ENCODE measurements around the gene RALA. TPM values are rescaled to one million over a fixed set of nuclear protein-coding genes. Genes with fewer than 3 reads are reported as not detected.

RALA gene
- total RNA-seq, 1 experiment from 2014 or later: 27.3 TPM

GRCh38 chr7:39624935-39625694 is 1.7 kb downstream of the RALA start:
- CTCF ChIA-PET: no interaction called here
- Histone ChIP-seq H3K27ac (ENCODE audit: low read depth, low read length) (no peak overlapping the region), H3K79me2 (ENCODE audit: insufficient read depth, low read length) (peaks cover 73% of the 10 kb centered on the region), H4K20me1 (ENCODE audit: insufficient read depth) (no peaks in the 10 kb centered on the region), H3K36me3 (ENCODE audit: control insufficient read depth in 1 of 2, insufficient read depth in 2 of 2, low read length in 2 of 2) (no peaks in the 10 kb centered on the region), H2AFZ (ENCODE audit: low read depth, low read length, poor library complexity, severe bottlenecking) (no peak overlapping the region), H3K9me3 (ENCODE audit: control insufficient read depth in 1 of 2, insufficient read depth in 1 of 2, low read depth in 1 of 2, low read length in 2 of 2) (no peaks in the 10 kb centered on the region), H3K4me3 (replicated peaks in 1 of 2; ENCODE audit: low read depth in 1 of 2, low read length in 2 of 2) (peak overlapping the region in 1 of 2 experiments; percentile 84; a peak in 3 of 4 replicates), H3K9ac (ENCODE audit: low read length) (peak overlapping the region; percentile 84), H3K4me2 (ENCODE audit: low read length) (peak overlapping the region; percentile 82), H3K4me1 (ENCODE audit: control insufficient read depth in 1 of 2, insufficient read depth in 2 of 2, low read length in 2 of 2) (peaks cover 11 to 19% of the 10 kb centered on the region in 2 experiments), H3K9me2 (ENCODE audit: insufficient read depth) (no peaks in the 10 kb centered on the region), H3K27me3 (ENCODE audit: insufficient read depth, low read length) (no peaks in the 10 kb centered on the region)
- POLR2A ChIA-PET: no interaction called here
- ATAC-seq (no peak), DNase-seq (ENCODE audit: low read depth, low spot score) (no peak)
- RAD21 ChIA-PET (ENCODE audit: low non-redundant PET in 1 of 2, low total read pairs in 2 of 2, uncharacterized antibody in 2 of 2, unreplicated experiment in 2 of 2): no interaction called here
- BruUV-seq (replicated peaks): no TSS peak
- intact Hi-C loops (cut with micrococcal nuclease): loop anchor here (5.0 kb wide), 1 partner anchor 122 kb away; no protein-coding TSS in a partner anchor
- TF ChIP-seq, protein P1, sequence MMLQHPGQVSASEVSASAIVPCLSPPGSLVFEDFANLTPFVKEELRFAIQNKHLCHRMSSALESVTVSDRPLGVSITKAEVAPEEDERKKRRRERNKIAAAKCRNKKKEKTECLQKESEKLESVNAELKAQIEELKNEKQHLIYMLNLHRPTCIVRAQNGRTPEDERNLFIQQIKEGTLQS (IDR thresholded peaks at IDR 0.05): no peak
- TF ChIP-seq MAX (IDR thresholded peaks at IDR 0.05) (no peak), ZBTB33 (IDR thresholded peaks at IDR 0.05; ENCODE audit: extremely low read depth, insufficient replicate concordance, low read length) (no peak), POLR2A (IDR thresholded peaks at IDR 0.05; ENCODE audit: borderline replicate concordance, extremely low read depth, insufficient read depth, insufficient read length) (no peak), POLR2AphosphoS5 (IDR thresholded peaks at IDR 0.05; ENCODE audit: low read depth, low read length) (no peak), RAD21 (IDR thresholded peaks at IDR 0.05; ENCODE audit: low read depth) (no peak), JUND (IDR thresholded peaks at IDR 0.05) (no peak), SP1 (IDR thresholded peaks at IDR 0.05; ENCODE audit: low read depth) (no peak), EZH2 (IDR thresholded peaks at IDR 0.05) (no peak), TCF7L2 (IDR thresholded peaks at IDR 0.05; ENCODE audit: borderline replicate concordance, extremely low read depth, insufficient read depth, insufficient read length) (no peak), FOSL1 (IDR thresholded peaks at IDR 0.05; ENCODE audit: low read depth) (no peak), CEBPB (IDR thresholded peaks at IDR 0.05; ENCODE audit: low read depth) (no peak), YY1 (IDR thresholded peaks at IDR 0.05; ENCODE audit: extremely low read depth, insufficient replicate concordance, low read depth, low read length) (no peak), ELF1 (IDR thresholded peaks at IDR 0.05; ENCODE audit: borderline replicate concordance, low read depth) (no peak), EGR1 (IDR thresholded peaks at IDR 0.05; ENCODE audit: low read depth) (no peak), SIN3A (IDR thresholded peaks at IDR 0.05; ENCODE audit: low read depth) (no peak), CBX3 (IDR thresholded peaks at IDR 0.05; ENCODE audit: low read depth) (no peak)
